ENCODE results near the gene HOXC10. TPM values are rescaled to one million over a fixed set of nuclear protein-coding genes. Genes with fewer than 3 reads are reported as not detected.
A peak's percentile ranks its signal among the peaks of the same experiment; 100 is the strongest.

Gene HOXC10
- polyA plus RNA-seq, 1 donor (not counting 4 experiments of a cell fraction or from before 2014, with no cell fraction given), result 14.1 TPM

DNA sequence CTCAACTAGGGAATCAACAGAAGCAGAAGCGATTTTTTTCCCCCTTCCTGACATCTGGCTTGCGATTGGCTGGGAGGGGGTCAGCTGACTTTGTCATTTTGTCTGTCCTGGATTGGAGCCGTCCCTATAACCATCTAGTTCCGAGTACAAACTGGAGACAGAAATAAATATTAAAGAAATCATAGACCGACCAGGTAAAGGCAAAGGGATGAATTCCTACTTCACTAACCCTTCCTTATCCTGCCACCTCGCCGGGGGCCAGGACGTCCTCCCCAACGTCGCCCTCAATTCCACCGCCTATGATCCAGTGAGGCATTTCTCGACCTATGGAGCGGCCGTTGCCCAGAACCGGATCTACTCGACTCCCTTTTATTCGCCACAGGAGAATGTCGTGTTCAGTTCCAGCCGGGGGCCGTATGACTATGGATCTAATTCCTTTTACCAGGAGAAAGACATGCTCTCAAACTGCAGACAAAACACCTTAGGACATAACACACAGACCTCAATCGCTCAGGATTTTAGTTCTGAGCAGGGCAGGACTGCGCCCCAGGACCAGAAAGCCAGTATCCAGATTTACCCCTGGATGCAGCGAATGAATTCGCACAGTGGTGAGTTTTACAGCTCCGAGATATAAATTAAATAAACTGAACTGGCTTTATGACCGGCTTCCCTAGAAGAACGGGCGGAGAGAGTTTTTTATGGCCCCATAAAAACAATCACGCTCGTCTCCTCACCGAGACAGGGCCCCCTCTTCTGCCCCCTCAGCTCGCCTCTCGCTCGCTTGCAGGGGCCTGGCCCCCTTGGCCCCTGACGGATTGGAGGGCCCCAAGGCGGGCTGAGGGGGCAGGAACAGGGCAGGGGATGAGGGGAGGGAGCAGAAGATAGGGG lies 43.6 kb downstream of the HOXC10 start, which contains the start of gene HOXC6:
Gene HOXC6, plus strand, starts transcription at position 127 of the 888 bp plus-strand sequence. Its CDS starts 82 bp downstream, at position 209.
- Histone ChIP-seq H3K9ac (ENCODE audit: control insufficient read depth, extremely low read depth, insufficient read depth, low read length) (peak within 1 kb of the TSS; percentile 69), H3K4me2 (ENCODE audit: control insufficient read depth, extremely low read depth, insufficient read depth, low read depth, low read length) (peak within 1 kb of the TSS; percentile 98), H3K27ac (ENCODE audit: control insufficient read depth, insufficient read depth, low read length) (peak within 1 kb of the TSS; percentile 72), H3K27me3 (ENCODE audit: control insufficient read depth, extremely low read depth, insufficient read depth, low read length) (no peaks in the 10 kb centered on the region), H3K36me3 (ENCODE audit: control insufficient read depth in 2 of 2, extremely low read depth in 1 of 2, insufficient read depth in 2 of 2, low read length in 2 of 2) (peaks cover 0 to 1% of the 10 kb centered on the region in 2 experiments), H3K79me2 (ENCODE audit: control insufficient read depth, insufficient read depth, low read length) (peaks cover 54% of the 10 kb centered on the region), H3K4me3 (ENCODE audit: control insufficient read depth in 2 of 3, extremely low read depth in 1 of 3, insufficient read depth in 2 of 3, low read depth in 1 of 3, low read length in 3 of 3) (peak within 1 kb of the TSS; percentile 32 to 80 (median 77)), H2AFZ (ENCODE audit: control insufficient read depth, low read length) (peak within 1 kb of the TSS; percentile 39), H3K4me1 (ENCODE audit: control insufficient read depth, extremely low read depth, insufficient read depth, low read length) (peaks cover 42% of the 10 kb centered on the region), H4K20me1 (ENCODE audit: control insufficient read depth, extremely low read depth, insufficient read depth, low read length) (no peaks in the 10 kb centered on the region), H3K9me3 (ENCODE audit: control insufficient read depth, low read depth, low read length) (no peaks in the 10 kb centered on the region), H3K9me1 (ENCODE audit: control insufficient read depth, extremely low read depth, insufficient read depth, low read length) (no peaks in the 10 kb centered on the region)
- peak; percentile 75 for FAIRE-seq
- DNase-seq (ENCODE audit: low read depth, low spot score), result no peak
- TF ChIP-seq, protein P1, sequence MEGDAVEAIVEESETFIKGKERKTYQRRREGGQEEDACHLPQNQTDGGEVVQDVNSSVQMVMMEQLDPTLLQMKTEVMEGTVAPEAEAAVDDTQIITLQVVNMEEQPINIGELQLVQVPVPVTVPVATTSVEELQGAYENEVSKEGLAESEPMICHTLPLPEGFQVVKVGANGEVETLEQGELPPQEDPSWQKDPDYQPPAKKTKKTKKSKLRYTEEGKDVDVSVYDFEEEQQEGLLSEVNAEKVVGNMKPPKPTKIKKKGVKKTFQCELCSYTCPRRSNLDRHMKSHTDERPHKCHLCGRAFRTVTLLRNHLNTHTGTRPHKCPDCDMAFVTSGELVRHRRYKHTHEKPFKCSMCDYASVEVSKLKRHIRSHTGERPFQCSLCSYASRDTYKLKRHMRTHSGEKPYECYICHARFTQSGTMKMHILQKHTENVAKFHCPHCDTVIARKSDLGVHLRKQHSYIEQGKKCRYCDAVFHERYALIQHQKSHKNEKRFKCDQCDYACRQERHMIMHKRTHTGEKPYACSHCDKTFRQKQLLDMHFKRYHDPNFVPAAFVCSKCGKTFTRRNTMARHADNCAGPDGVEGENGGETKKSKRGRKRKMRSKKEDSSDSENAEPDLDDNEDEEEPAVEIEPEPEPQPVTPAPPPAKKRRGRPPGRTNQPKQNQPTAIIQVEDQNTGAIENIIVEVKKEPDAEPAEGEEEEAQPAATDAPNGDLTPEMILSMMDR (optimal IDR thresholded peaks at IDR 0.05 in 1 of 3, IDR thresholded peaks at IDR 0.05 in 1 of 3, conservative IDR thresholded peaks at IDR 0.05 in 1 of 3; ENCODE audit: extremely low read depth in 1 of 3, insufficient read depth in 2 of 3, low read length in 3 of 3), result no peak
- dilution Hi-C loops (cut with MboI; ENCODE audit: extremely low pct_ligation_motif_present, low sequenced_read_pairs), result no loop called here

DNA sequence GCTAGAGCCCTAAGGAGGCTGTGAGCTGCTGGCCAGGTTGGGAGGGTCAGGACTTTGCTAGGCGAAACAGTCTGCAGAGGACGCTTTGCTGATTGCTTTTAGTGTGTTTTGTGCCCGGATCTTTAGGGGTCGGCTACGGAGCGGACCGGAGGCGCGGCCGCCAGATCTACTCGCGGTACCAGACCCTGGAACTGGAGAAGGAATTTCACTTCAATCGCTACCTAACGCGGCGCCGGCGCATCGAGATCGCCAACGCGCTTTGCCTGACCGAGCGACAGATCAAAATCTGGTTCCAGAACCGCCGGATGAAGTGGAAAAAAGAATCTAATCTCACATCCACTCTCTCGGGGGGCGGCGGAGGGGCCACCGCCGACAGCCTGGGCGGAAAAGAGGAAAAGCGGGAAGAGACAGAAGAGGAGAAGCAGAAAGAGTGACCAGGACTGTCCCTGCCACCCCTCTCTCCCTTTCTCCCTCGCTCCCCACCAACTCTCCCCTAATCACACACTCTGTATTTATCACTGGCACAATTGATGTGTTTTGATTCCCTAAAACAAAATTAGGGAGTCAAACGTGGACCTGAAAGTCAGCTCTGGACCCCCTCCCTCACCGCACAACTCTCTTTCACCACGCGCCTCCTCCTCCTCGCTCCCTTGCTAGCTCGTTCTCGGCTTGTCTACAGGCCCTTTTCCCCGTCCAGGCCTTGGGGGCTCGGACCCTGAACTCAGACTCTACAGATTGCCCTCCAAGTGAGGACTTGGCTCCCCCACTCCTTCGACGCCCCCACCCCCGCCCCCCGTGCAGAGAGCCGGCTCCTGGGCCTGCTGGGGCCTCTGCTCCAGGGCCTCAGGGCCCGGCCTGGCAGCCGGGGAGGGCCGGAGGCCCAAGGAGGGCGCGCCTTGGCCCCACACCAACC lies 44.8 kb downstream of the HOXC10 start:
- no peaks in the 10 kb centered on the region for H3K27me3 ChIP-seq (ENCODE audit: control insufficient read depth, extremely low read depth, insufficient read depth, low read length)
- H3K36me3 ChIP-seq (ENCODE audit: control insufficient read depth in 2 of 2, extremely low read depth in 1 of 2, insufficient read depth in 2 of 2, low read length in 2 of 2), result peaks cover 0 to 1% of the 10 kb centered on the region in 2 experiments
- H3K9ac ChIP-seq (ENCODE audit: control insufficient read depth, extremely low read depth, insufficient read depth, low read length), result peak overlapping the region; percentile 69
- H3K4me1 ChIP-seq (ENCODE audit: control insufficient read depth, extremely low read depth, insufficient read depth, low read length), result peaks cover 37% of the 10 kb centered on the region
- DNase-seq (ENCODE audit: low read depth, low spot score) (no peak), FAIRE-seq (no peak)
- H2AFZ ChIP-seq (ENCODE audit: control insufficient read depth, low read length), result no peak overlapping the region
- dilution Hi-C loops (cut with MboI; ENCODE audit: extremely low pct_ligation_motif_present, low sequenced_read_pairs), result no loop called here
- peak overlapping the region in 2 of 3 experiments; percentile 59 to 77 for H3K4me3 ChIP-seq (ENCODE audit: control insufficient read depth in 2 of 3, extremely low read depth in 1 of 3, insufficient read depth in 2 of 3, low read depth in 1 of 3, low read length in 3 of 3)
- no peaks in the 10 kb centered on the region for H4K20me1 ChIP-seq (ENCODE audit: control insufficient read depth, extremely low read depth, insufficient read depth, low read length)
- peaks cover 42% of the 10 kb centered on the region for H3K79me2 ChIP-seq (ENCODE audit: control insufficient read depth, insufficient read depth, low read length)
- H3K4me2 ChIP-seq (ENCODE audit: control insufficient read depth, extremely low read depth, insufficient read depth, low read depth, low read length), result peak overlapping the region; percentile 98
- H3K9me1 ChIP-seq (ENCODE audit: control insufficient read depth, extremely low read depth, insufficient read depth, low read length), result no peaks in the 10 kb centered on the region
- H3K9me3 ChIP-seq (ENCODE audit: control insufficient read depth, low read depth, low read length), result no peaks in the 10 kb centered on the region
- TF ChIP-seq, protein P1 (optimal IDR thresholded peaks at IDR 0.05 in 1 of 3, IDR thresholded peaks at IDR 0.05 in 1 of 3, conservative IDR thresholded peaks at IDR 0.05 in 1 of 3; ENCODE audit: extremely low read depth in 1 of 3, insufficient read depth in 2 of 3, low read length in 3 of 3), result no peak
- peak overlapping the region; percentile 40 for H3K27ac ChIP-seq (ENCODE audit: control insufficient read depth, insufficient read depth, low read length)

Data from keratinocyte (primary cell).